ENCODE measurements around the gene C17orf107.

The C17orf107 gene

GRCh38 chr17:4944163-4944553 is 44.8 kb downstream of the C17orf107 start:
- no peaks in the 10 kb centered on the region for H3K27me3 ChIP-seq (ENCODE audit: insufficient read depth, poor library complexity, severe bottlenecking)
- H3K4me3 ChIP-seq (replicated peaks; ENCODE audit: insufficient read depth, low read length), result no peak overlapping the region
- H3K27ac ChIP-seq (replicated peaks), result peak overlapping the region; percentile 98
- DNase-seq (ENCODE audit: low read depth in 1 of 2, low spot score in 1 of 2), result peak in 1 of 2 experiments; percentile 77
- TF ChIP-seq POLR2AphosphoS5 (IDR thresholded peaks at IDR 0.05; ENCODE audit: low read depth), result no peak
- no peak for TF ChIP-seq REST (IDR thresholded peaks at IDR 0.05; ENCODE audit: insufficient replicate concordance, low read depth)
- no peak for TF ChIP-seq CTCF (IDR thresholded peaks at IDR 0.05; ENCODE audit: insufficient read depth, low read length)
- peak; percentile 83; the same call in 1 of the 2 replicates for TF ChIP-seq SPI1 (IDR thresholded peaks at IDR 0.05; ENCODE audit: borderline replicate concordance, low read depth)
- no peak for TF ChIP-seq GABPA (IDR thresholded peaks at IDR 0.05; ENCODE audit: low read depth)

- TF ChIP-seq GABPA (IDR thresholded peaks at IDR 0.05; ENCODE audit: low read depth) (no peak), REST (IDR thresholded peaks at IDR 0.05; ENCODE audit: insufficient replicate concordance, low read depth) (no peak), SPI1 (IDR thresholded peaks at IDR 0.05; ENCODE audit: borderline replicate concordance, low read depth) (no peak), CTCF (IDR thresholded peaks at IDR 0.05; ENCODE audit: insufficient read depth, low read length) (no peak), POLR2AphosphoS5 (IDR thresholded peaks at IDR 0.05; ENCODE audit: low read depth) (no peak)
- H3K27me3 ChIP-seq (ENCODE audit: insufficient read depth, poor library complexity, severe bottlenecking), result no peaks in the 10 kb centered on the region
- peak overlapping the region; percentile 98 for H3K27ac ChIP-seq (replicated peaks)
- no peak for DNase-seq (ENCODE audit: low read depth in 1 of 2, low spot score in 1 of 2)
- peak overlapping the region; percentile 4 for H3K4me3 ChIP-seq (replicated peaks; ENCODE audit: insufficient read depth, low read length)
These were observed 45.3 kb downstream of the C17orf107 start for GRCh38 chr17:4944554-4945175.

GRCh38 chr17:4945176-4945943 is 46.0 kb downstream of the C17orf107 start:
- H3K4me3 ChIP-seq (replicated peaks; ENCODE audit: insufficient read depth, low read length), result peak overlapping the region; percentile 67
- DNase-seq (ENCODE audit: low read depth in 1 of 2, low spot score in 1 of 2), result peak; percentile 67 to 71
- H3K27me3 ChIP-seq (ENCODE audit: insufficient read depth, poor library complexity, severe bottlenecking), result no peaks in the 10 kb centered on the region
- H3K27ac ChIP-seq (replicated peaks), result peak overlapping the region; percentile 98
- peak; percentile 85 for TF ChIP-seq POLR2AphosphoS5 (IDR thresholded peaks at IDR 0.05; ENCODE audit: low read depth)
- TF ChIP-seq REST (IDR thresholded peaks at IDR 0.05; ENCODE audit: insufficient replicate concordance, low read depth), result no peak
- TF ChIP-seq CTCF (IDR thresholded peaks at IDR 0.05; ENCODE audit: insufficient read depth, low read length), result no peak
- no peak for TF ChIP-seq GABPA (IDR thresholded peaks at IDR 0.05; ENCODE audit: low read depth)
- TF ChIP-seq SPI1 (IDR thresholded peaks at IDR 0.05; ENCODE audit: borderline replicate concordance, low read depth), result no peak

Data from HL-60 (cell line).